T47D (cell line): ENCODE results near the gene TMTC1.

Source experiments
- DNase-seq, 2 experiments: peaks; one replicate each; pipeline versions ENCODE4 v3.0.0 to v3.0.0-alpha.2; 2011 to 2012; ENCODE audit warnings: low read depth in 1 of 2, low spot score in 1 of 2
- JUND ChIP-seq: IDR thresholded peaks from 2 replicates; pipeline ENCODE4 v1.6.1; 2012; ENCODE audit warnings: low read depth
- in situ Hi-C: cut with HindIII; loops from 2 replicates; pipeline ENCODE4 v1.10.0; 2016; ENCODE audit warnings: low sequenced_read_pairs, low pct_unique_long_range_greater_than_20kb

Gene TMTC1

GRCh38 chr12:29625359-29625953 lies 158.3 kb downstream of the TMTC1 start:
- DNase-seq = no peak
- in situ Hi-C loops = no loop called here
- TF ChIP-seq JUND = no peak

GRCh38 chr12:29622251-29622650 lies 161.5 kb downstream of the TMTC1 start:
- in situ Hi-C loops = no loop called here
- TF ChIP-seq JUND = no peak
- DNase-seq = no peak

DNA sequence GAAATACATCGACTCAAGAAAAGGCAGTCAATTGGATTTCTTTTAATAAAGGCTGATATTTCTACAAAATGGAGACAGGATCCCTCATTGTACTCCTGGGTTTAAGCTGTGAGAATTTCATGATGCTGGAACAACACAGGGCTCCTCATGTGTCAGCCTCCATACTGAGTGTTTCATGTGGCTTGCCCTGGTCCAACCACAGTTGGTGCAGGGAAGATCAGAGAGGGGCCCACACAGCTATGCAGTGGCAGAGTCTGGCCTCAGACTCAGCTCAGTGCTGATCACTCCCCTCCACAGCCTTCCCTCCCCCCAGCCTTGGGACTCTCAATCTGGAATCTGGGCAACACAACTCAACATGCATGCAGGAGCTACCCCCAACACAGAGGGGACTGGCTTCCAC lies 163.7 kb downstream of the TMTC1 start:
- in situ Hi-C loops = no loop called here
- TF ChIP-seq JUND = no peak
- no peak for DNase-seq

- no peak for TF ChIP-seq JUND
- no peak for DNase-seq
- in situ Hi-C loops = no loop called here
Measured at GRCh38 chr12:29617407-29617803, 166.3 kb downstream of the TMTC1 start.

GRCh38 chr12:29616664-29617406 lies 166.9 kb downstream of the TMTC1 start:
- TF ChIP-seq JUND = no peak
- in situ Hi-C loops = no loop called here
- DNase-seq = no peak

DNA sequence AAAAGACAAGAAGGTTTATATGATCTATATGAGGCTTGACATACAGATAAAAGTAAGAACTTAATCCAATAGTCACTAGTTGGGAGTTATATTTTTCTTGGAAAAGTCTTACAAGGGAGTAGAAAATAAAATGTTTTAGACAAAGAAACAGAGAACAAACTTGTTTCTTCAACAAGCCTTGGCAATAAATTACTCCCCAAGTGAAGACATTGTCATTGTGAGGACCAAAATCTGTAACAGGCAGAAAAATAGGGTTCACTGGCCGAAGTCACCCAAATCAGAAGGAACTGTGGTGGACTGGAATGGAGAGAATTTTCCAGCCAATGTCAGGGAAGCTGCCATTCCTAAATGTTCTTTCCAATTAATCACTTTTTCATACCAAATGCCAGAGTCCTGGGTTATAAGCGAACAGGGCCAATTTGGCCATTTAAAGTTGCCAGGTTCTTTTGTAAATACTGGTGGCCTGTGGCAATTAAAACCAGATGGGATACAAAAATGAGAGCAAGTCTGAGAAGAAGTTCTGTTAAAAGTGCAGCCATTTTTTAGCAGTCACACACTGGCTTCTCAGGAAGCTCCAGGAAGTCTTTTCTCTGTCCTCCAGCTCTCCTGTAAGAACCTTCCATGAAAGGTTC lies 168.9 kb downstream of the TMTC1 start:
- in situ Hi-C loops = no loop called here
- TF ChIP-seq JUND = no peak
- no peak for DNase-seq

DNA sequence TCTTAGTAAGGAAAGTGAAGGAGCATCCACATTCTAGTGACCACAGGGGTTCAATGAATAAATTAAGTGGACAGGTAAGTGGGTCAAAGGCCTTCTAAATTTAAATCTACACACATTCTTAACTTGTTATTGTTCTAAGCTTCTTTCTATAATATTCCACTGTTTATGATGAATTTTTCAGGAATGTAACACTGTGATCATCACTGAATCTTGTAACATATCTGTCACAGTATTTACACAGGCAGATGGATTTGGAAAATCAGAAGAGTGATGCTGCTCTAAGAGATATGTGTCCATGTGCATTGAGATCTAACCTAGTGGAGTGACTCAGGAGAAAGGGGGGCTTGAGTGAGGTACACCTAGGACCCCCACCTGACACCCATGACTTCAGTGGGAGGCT lies 170.8 kb downstream of the TMTC1 start:
- no peak for DNase-seq
- in situ Hi-C loops = no loop called here
- TF ChIP-seq JUND = no peak

DNA sequence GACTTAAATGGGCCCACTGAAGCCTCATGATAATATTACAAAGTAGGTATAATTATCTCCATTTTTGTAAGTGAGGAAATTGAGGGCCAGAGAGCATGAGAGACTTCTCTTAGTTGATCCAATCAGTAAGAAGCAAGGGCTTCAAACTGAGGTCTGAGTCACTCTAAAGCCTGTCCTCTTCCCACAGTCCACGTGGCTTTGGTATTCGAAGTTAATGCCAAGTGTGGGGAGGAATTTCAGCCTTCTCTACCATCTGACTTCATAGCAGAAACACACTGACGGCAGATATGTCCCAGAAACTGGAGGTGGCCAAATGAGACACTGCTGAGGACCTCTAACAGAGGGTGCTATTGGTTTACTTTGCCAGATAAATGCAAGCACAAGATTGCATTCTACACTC lies 171.8 kb downstream of the TMTC1 start:
- DNase-seq = no peak
- no peak for TF ChIP-seq JUND
- in situ Hi-C loops = no loop called here

DNA sequence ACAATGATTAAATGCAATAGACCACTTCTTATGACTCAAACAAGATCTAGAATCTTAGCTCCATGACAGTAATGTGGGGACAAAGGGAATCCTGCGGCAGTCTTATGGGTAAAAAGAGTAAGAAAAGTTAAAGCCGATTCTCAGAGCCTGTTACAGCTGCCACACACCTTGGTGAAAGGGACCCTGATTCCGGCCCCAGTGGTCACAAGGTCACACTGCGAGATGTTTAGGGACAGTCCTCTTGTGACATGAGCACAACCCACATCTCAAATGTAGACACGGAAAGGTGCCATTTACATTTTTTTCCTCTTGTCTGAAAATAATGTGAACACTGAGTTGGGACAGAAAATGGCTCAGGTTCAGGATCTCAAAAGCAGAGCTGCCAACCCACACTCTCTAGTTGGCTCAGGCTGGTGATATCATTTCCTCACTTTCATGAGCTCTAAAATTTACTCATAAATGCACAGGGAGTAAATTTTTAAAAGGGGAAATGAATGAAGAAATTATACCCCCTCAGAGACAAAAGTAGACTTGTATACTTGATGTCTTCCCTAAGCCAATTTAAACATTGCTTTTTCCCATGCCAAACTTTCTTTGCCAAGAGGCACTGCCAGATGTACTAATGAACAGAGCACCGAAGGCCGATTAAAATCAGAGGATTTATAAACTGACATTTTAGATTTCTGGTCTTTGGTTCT lies 173.1 kb downstream of the TMTC1 start:
- no peak for TF ChIP-seq JUND
- in situ Hi-C loops = no loop called here
- no peak for DNase-seq

GRCh38 chr12:29609431-29610215 lies 174.1 kb downstream of the TMTC1 start:
- in situ Hi-C loops = no loop called here
- no peak for TF ChIP-seq JUND
- no peak for DNase-seq

DNA sequence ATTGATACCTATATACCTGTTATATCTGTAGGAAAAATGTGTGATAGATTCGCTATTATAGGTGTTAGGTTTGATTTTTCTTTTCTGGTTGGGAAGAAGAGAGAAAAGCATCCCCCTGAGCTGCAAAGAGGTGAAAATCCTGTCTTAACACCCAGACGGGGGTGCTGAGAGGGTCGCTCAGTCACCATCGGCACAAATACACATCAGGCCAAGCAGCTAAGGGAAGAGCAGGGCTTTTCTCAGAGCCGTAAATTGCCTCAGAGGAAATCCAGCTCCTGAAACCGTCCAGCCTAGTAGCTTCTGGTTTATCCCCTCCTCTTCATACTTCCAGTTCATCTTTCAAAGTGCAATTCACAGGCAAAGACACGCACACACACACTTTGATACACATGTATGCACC lies 175.2 kb downstream of the TMTC1 start:
- in situ Hi-C loops = no loop called here
- no peak for DNase-seq
- TF ChIP-seq JUND = no peak

- TF ChIP-seq JUND = no peak
- in situ Hi-C loops = no loop called here
- DNase-seq = no peak
Measured at GRCh38 chr12:29599381-29599780, 184.4 kb downstream of the TMTC1 start.
